Thymus (tissue), 11 donors: ENCODE measurements around the gene RPS27L. TPM values are rescaled to one million over a fixed set of nuclear protein-coding genes. Genes with fewer than 3 reads are reported as not detected.
"Not testable (repeated sequence)": the region's sequence is repeated elsewhere in the genome, so short reads cannot be mapped to it uniquely, and the experiment has no call there.

Experiments
- DNase-seq, 9 donors: peaks; one replicate each; pipeline ENCODE4 v3.0.0-alpha.2; 2013; ENCODE audit warnings: low spot score in 9 of 9, low read depth in 6 of 9, missing footprints in 1 of 9
- H3K27ac ChIP-seq, 2 donors: one replicate each; pipeline ENCODE4 v1.5.1; 2013; ENCODE audit warnings: control low read depth in 1 of 2, low read depth in 1 of 2, low read length in 1 of 2, mild to moderate bottlenecking in 1 of 2, moderate library complexity in 1 of 2
- H3K27me3 ChIP-seq, 2 donors: one replicate each; pipeline ENCODE4 v1.5.1; 2013; ENCODE audit warnings: low read length in 1 of 2; ENCODE audit not compliant: control insufficient read depth in 2 of 2, insufficient read depth in 1 of 2
- H3K36me3 ChIP-seq, 2 donors: one replicate each; pipeline ENCODE4 v1.5.1; 2013; ENCODE audit warnings: low read length in 1 of 2, mild to moderate bottlenecking in 1 of 2, moderate library complexity in 1 of 2; ENCODE audit not compliant: control insufficient read depth in 2 of 2, insufficient read depth in 2 of 2
- H3K4me1 ChIP-seq, 2 donors: one replicate each; pipeline ENCODE4 v1.5.1; 2013; ENCODE audit warnings: low read length in 2 of 2; ENCODE audit not compliant: control insufficient read depth in 2 of 2, insufficient read depth in 2 of 2
- H3K4me3 ChIP-seq, 2 donors: one replicate each; pipeline ENCODE4 v1.5.1; 2013; ENCODE audit warnings: low read length in 2 of 2, control low read depth in 1 of 2, mild to moderate bottlenecking in 1 of 2
- H3K9me3 ChIP-seq, 2 donors: one replicate each; pipeline ENCODE4 v1.5.1; 2013; ENCODE audit warnings: low read length in 1 of 2, mild to moderate bottlenecking in 1 of 2; ENCODE audit not compliant: control insufficient read depth in 2 of 2, insufficient read depth in 1 of 2
- WGBS: extraction: QIAGEN DNeasy Blood & Tissue Kit; methylation state at CpG from one replicate; pipeline ENCODE4 v1.1.7; 2013; 5-methylcytosine and 5-hydroxymethylcytosine counted together
- polyA plus RNA-seq: library from polyadenylated mRNA; stranded (reverse); fragments of 200-250 nt; gene quantifications from one replicate; pipeline ENCODE4 v1.2.3, GENCODE V29; 2013
- total RNA-seq: library from RNA; stranded (reverse); fragments of 120-200 nt; gene quantifications from one replicate; pipeline ENCODE4 v1.2.4, GENCODE V29; 2013
- donor health status: healthy.

RPS27L gene
- total and polyA plus RNA-seq, 2 donors, result 124 to 181 TPM

DNA sequence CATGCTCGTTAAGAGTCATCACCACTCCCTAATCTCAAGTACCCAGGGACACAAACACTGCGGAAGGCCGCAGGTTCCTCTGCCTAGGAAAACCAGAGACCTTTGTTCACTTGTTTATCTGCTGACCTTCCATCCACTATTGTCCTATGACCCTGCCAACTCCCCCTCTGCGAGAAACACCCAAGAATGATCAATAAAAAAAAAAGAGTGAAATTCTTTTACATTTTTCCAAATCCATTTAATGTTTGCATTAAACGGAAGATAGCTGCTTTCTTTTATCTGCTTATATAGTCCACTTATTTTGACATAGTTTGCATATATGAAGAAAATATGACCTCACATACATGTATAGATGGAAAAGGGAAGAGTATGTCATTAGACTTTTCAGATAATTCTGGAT is 57.7 kb downstream of the RPS27L start:
- 97% methylated on average over 5 of the region's 5 CpGs for WGBS
- H3K36me3 ChIP-seq, H3K27me3 ChIP-seq, H3K4me1 ChIP-seq, H3K9me3 ChIP-seq, H3K27ac ChIP-seq, DNase-seq, H3K4me3 ChIP-seq: not testable (repeated sequence)

DNA sequence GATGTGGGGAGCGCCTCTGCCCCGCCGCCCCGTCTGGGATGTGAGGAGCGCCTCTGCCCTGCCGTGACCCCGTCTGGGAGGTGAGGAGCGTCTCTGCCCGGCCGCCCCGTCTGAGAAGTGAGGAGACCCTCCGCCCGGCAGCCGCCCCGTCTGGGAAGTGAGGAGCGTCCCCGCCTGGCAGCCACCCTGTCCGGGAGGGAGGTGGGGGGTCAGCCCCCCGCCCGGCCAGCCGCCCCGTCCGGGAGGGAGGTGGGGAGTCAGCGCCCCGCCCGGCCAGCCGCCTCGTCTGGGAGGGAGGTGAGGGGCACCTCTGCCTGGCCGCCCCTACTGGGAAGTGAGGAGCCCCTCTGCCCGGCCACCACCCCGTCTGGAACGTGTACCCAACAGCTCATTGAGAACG is 58.4 kb downstream of the RPS27L start:
- DNase-seq, H3K4me3 ChIP-seq, H3K36me3 ChIP-seq, H3K9me3 ChIP-seq, H3K27ac ChIP-seq, H3K4me1 ChIP-seq, H3K27me3 ChIP-seq: not testable (repeated sequence)
- 92% methylated on average over 27 of the region's 33 CpGs for WGBS

Other genes starting within 250 kb of the RPS27L start
- 22.9 TPM for gene TPM1, start 114.7 kb downstream of the RPS27L start, total RNA-seq
- gene TPM1, start 114.7 kb downstream of the RPS27L start, polyA plus RNA-seq, result 145 TPM
- 12.7 TPM for gene LACTB, start 35.6 kb downstream of the RPS27L start, total RNA-seq
- 22.3 TPM for gene LACTB, start 35.6 kb downstream of the RPS27L start, polyA plus RNA-seq
- gene RAB8B, start 32.1 kb upstream of the RPS27L start, total RNA-seq, result 63.9 TPM
- 28.5 TPM for gene RAB8B, start 32.1 kb upstream of the RPS27L start, polyA plus RNA-seq
- gene APH1B, start 120.1 kb upstream of the RPS27L start, total RNA-seq, result 11.0 TPM
- 9.5 TPM for gene APH1B, start 120.1 kb upstream of the RPS27L start, polyA plus RNA-seq
- 0.09 TPM for gene CA12, start 224.4 kb upstream of the RPS27L start, total RNA-seq
- 0.16 TPM for gene CA12, start 224.4 kb upstream of the RPS27L start, polyA plus RNA-seq